22Rv1 (cell line): ENCODE data around the gene SYT13.

Experiments used
- CTCF ChIP-seq: fragments of 450-650 bp; IDR thresholded peaks from 2 replicates; pipeline ENCODE4 v1.5.1; 2017; ENCODE audit warnings: mild to moderate bottlenecking
- ZFX ChIP-seq: fragments of 450-650 bp; IDR thresholded peaks from 2 replicates; pipeline ENCODE4 v1.6.1; 2017; ENCODE audit warnings: antibody characterized with exemption, borderline replicate concordance

GRCh38 chr11:45217991-45218390 lies 68.2 kb downstream of the SYT13 start:
- no peak for TF ChIP-seq CTCF
- no peak for TF ChIP-seq ZFX
